Dermis blood vessel endothelial cell (primary cell): ENCODE measurements around the gene TH. TPM values are rescaled to one million over a fixed set of nuclear protein-coding genes. Genes with fewer than 3 reads are reported as not detected.

Experiments used
- DNase-seq: peaks from one replicate; pipeline ENCODE4 v3.0.0; 2010
- total RNA-seq: library from RNA; depleted of rRNA; stranded (reverse); fragments of >200 nt; gene quantifications from 2 replicates; pipeline ENCODE4 v1.2.3, GENCODE V29; 2014

The TH gene
- not detected in 2 replicates for total RNA-seq

DNA sequence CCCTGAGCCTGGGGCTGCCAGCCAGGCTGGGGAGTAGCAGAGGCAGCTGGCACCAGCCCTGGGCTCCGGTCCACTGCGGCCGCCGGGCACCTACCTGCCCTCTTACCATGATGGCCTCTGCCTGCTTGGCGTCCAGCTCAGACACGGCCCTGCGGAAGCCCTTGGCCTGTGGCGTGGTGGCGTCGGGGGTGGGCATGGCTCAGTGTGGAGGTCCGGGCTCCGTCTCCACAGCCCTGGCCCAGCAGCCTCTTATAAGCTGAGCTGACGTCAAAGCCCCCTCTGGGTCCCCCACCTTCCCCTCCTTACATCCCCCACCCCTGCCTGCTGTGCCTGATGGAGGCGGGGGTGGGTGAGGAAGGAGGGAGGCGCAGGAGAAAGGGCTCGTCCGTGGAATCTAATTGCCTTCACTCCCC lies at the start of gene TH:
TSS of gene TH (minus strand) at position 225 of the 413 bp plus-strand sequence. CDS start at position 196, 29 bp downstream.
- no peak for DNase-seq

DNA sequence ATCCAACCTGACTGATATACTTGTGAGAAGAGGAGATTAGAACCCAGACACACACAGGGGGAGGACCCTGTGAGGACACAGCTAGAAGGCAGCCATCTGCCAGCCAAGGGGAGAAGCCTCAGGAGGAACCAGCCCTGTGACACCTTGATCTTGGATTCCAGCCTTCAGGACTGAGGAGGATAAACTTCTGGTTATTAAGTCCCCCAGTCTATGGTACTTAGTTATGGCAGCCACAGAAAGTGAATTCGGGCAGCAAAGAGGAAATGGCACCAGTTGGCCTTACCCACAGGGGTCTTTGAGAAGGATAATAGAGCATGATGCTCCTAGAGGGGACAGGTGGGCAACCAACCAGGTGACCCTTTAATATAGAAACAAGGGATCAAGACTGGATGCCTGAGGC lies 49.4 kb upstream of the TH start:
- DNase-seq: no peak

DNA sequence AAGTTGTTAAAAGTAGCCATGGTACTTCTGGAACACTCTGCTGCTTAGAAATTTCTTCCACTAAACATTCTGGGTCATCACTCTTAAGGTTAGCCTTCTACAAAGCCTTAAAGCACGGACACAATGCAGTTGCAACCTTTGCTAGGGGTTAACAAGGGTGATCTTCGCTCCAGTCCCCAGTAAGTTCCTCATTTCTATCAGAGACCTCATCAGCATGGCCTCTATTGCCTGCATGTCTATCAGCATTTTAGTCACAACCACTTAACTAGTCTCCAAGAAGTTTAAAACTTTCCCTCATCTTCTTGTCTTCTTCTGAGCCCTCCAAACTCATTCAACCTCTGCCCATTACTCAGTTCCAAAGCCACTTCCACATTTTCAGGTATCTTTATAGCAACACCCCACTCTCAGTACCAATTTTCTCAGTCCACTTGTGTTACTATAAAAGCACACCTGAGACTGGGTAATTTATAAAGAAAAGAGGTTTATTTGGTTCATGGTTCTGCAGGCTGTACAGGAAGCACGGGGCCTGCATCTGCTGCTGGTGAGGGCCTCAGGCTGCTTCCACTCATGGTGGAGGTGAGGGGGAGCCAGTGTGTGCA lies 48.7 kb upstream of the TH start:
- no peak for DNase-seq

DNA sequence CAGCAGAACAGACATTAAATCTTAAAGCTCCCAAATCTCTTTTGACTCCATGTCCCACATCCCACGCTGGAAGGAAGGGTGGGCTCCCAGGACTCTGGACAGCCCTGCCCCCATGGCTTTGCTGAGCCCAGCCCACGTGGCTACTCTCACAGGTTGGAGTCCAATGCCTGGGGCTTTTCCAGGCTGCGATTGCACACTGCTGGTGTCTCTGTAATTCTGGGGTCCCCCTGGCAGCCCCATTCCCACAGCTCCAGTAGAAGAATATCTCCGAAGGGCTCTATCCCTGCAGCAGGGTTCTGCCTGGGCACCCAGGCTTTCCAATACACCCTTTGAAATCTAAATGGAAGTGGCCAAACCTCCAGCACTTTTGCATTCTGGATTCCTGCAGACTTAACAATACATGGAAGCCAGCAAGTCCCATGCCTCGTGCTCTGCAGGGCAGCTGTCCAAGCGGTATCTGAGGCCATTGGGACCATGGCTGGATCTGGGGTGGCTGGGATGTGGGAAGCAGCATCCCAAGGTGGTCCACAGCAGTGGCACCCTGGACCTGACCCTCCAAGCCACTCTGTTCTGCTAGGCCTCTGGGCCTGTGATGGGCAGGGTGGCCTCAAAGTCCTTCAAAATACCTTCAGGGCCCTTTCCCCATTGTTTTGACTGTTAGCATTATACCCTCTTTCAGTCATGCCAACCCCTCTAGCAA lies 47.9 kb upstream of the TH start:
- no peak for DNase-seq

DNA sequence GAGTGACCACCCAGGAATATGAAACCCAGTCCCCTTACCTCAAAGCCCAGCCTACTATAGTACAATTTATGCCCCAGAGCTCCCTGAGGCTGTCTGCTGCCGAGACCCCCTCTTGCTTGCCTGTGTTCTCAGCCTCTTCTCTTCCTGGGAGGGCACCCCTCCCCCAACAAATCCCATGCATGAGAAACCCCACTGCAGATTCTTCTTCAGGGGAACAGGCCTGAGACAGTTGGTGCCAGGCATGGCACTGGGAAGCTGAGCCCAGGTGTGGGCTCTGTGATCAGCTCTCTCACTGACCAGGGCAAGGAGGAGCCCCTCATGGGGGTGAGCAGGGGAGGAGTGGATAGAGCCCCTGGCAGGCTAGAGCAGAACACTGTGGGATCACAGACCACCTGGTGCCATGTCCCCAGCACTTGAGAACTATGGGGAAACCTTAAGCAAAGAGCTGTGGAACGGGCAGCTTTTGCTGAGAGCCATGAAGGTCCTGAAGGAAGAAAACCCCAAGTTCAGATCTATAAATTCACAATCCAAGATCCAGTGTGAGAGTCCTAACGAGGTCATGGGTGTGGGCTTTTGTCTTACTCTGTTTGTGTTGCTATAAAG lies 46.5 kb upstream of the TH start:
- DNase-seq: no peak

DNA sequence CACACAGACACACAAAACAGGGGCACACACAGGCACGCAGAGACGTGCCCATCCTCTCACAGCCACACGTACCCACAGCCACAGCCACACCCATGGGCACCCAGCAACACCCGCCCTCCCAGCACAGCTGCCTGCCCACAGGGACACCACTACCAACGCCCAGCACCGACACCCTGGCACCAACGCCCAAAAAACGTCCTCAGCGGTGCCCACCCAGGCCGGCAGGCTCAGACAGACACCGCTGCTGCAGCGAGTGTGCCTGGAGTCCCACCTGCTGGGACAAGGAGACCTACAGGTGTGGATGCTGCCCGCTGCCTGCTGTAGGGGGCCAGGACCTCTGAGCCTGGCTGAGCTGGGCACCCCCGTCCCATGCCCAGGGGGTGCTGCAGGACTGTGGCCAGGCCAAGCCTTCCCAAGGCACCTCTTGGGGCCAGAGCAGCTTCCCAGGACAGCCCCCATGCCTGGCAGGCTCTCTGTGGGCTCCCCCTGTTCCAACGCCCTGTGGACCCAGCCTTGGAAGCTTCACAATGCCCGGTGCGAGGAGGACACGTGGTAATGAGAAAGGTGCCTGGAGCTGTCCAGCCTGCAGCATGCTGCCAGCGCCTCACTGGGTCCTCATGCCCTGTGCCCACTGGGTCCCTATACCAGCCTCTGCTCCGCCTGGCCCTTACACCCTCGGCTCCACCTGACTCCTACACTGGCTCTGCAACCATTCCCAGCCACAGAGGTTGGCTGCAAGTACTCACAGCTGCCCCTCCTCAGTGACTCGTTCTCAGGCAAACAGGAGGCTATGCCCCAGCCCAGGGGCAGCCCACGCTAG lies 45.8 kb upstream of the TH start:
- no peak for DNase-seq

DNA sequence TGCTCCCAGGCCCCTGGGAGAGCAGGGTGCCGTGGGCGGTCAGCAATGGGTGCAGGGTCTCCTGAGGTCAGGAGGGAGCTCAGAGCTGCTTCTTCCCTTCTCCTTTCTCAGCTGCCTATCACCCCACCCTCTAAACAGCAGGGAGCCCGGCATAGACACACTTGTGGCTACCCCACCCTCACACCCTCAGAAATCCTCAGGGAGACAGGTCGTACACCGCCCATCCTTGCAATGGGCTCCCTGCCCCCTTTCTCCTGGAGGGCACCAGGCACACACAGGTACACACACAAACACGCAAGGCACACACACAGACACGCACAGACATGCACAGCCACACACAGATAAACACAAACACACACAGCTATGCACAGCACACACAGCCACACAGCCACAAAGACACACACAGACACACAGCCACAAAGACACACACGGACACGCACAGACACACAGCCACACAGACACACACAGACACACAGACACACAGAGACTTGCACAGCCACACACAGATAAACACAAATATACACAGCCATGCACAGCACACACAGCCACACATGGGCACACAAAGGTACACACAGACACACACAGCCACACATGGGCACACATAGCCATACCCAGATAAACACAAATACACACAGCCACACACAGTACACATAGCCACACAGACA lies 44.9 kb upstream of the TH start:
- no peak for DNase-seq

DNA sequence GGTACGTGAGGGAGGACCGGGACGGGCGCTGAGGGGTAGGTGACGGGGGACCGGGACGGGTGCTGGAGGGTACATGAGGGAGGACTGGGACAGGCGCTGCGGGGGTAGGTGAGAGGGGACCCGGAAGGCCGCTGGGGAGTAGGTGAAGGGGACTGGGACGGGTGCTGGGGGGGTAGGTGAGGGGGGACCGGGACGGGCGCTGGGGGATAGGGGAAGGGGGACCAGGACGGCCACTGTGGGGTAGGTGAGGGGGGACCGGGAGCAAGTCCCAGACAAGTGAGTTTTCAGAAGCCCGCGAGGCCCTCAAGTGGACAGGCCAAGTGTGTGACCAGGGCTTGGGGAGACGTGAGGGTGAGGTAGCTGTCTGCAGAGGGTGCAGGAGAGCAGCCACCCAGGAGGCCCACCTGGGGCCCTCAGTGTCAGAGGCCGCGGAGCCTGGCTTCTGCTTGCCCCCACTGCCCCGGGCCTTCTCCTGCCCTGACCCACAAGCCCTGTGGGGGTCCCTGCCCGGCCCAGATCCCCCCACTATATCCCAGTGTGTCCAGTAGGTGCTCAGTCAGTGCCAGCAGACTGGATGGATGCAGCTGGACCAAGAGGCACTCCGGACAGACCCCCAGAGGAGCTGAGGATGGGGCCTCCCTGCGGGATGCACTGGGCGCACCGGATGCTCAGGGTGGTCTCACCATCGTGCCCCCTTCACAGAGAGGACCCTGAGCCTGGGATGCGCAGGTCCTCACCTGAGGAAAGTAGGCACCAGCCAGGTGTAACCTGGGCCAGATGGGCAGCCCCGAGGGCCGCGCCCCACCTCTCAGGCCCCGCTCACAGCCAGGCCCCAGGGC lies 44.2 kb upstream of the TH start:
- no peak for DNase-seq

DNA sequence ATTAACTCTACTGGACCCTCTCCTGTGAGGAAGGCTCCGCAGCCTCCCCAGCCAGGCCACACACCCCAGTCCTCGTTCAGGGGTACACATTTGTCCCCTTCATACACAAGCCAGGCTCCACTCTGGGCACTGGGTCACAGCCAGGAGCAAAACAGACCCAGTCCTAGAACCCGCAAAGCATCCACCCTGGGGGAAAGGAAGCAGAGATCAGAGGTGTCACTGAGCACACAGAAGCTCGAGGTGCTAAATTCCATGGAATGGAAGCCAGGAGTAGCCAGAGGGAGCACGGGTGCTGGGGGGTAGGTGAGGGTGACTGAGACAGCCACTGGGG lies 43.6 kb upstream of the TH start:
- no peak for DNase-seq

DNA sequence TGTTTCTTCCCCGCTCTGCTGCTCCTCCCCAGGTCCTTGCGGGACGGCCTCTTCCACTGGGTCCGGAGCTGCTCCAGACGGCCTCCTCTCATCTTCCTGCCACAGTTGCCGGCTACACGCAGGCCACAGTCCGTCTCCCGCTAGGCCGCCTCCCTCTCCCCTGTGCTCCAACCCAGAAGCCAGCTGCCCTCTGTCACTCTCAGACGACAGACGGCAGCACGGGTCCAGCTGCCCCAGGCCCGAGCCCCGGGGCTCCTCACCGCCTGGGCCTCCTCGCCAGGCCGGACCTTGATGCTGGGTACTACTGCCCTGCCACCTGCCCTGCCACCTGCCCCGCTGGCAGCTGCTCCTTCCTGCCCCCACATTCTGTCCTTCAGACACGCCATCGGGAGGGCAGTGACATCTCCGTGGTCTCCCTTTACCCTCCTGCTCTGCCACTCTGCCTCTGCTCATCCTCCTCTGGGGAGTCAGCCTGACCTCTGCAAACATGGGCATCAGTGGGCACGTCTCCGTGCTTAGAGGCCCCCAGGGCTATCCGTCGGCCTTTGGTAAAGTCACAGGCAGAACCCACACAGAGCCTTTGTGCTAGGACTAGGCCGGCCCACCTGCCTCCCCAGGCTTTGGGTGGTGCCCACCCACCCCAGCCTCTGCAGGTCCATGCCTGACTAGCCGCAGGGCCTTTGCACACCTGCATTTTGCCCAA lies 43.1 kb upstream of the TH start:
- no peak for DNase-seq

DNA sequence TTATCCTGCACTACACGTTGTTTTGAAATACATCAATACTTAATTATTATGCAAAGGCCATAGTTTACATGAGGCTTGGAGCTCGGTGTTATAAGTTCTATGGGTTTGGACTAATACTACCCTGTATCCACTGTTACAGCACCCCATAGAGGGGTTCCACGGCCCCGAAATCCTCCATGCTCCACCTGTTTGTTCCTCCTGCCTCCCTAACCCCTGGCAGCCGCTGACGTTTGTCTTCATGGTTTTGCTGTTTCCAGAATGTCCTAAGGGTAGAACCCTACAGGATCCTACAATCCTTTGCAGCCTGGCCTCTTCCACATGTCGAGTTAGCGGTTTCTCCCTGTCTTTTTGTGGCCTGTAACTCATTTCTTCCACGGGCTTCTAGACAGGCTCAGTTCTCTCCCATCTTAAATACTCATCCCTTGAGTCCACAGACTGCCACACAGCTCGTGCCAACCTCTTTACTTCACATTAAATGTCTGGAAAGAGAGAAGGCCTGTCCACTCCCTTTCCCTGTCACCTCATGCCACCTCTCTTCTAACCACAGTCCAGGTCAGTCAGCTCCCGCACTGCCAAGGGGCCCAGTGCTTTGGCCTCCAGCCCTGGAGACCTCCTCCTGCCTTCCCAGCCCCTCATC lies 42.4 kb upstream of the TH start:
- no peak for DNase-seq

DNA sequence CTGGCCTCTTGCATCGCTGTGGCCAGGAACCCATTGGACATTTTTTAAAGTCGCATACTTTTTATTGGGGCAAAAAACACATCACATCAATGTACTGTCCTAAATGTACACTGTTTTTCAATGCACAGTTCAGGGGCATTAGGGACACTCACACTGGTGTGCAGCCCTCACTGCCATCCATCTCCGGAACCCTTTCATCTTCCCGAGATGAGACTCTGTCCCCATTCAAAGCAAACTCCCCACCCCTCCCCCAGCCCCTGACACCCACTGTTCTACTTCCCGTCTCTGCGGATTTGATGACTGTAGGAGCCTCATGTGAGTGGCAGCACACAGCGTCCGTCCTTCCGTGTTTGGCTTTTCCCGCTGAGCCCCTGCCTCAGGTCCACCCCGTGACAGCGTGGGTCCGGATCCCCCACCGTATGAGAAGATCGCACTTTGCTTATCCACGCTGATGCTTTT lies 41.8 kb upstream of the TH start:
- no peak for DNase-seq

DNA sequence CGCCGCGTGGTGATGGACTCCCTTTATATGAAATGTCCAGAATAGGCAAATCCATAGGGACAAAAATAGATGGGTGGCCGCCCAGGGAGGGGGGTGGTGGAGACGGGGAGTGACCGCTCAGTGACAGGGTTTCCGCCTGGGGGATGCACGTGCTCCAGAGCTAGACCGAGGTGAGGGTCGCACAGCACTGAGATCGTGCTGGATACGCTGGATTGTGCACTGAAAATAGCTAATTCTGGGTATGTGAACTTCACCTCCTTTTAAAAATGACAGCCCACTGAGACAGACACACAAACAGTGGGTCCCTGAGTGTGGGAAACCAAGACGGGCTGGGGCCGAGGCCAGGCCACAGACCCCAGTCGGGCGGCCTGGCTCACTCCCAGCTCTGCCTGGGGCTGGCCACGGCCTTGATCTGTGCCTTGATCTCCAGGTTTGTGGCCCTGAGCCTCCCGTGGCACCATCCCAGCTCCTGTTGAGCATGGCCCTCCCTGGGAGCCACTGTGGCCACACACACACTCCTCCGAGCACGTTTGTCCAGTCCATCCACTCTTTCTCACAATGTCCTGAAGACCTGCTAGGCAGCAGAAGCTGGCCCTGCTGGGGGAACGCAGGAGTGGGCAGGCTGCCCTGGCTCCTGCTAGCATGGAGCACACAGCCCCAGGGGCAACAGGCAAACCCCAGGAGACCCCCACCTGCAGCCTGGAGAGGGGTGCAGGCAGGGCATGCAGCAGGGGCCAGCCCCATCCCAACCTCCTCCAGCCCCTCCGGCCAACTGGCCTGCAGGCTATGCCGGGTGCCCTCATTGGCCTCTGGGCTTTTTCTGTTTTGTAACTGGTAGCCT lies 41.0 kb upstream of the TH start:
- no peak for DNase-seq

DNA sequence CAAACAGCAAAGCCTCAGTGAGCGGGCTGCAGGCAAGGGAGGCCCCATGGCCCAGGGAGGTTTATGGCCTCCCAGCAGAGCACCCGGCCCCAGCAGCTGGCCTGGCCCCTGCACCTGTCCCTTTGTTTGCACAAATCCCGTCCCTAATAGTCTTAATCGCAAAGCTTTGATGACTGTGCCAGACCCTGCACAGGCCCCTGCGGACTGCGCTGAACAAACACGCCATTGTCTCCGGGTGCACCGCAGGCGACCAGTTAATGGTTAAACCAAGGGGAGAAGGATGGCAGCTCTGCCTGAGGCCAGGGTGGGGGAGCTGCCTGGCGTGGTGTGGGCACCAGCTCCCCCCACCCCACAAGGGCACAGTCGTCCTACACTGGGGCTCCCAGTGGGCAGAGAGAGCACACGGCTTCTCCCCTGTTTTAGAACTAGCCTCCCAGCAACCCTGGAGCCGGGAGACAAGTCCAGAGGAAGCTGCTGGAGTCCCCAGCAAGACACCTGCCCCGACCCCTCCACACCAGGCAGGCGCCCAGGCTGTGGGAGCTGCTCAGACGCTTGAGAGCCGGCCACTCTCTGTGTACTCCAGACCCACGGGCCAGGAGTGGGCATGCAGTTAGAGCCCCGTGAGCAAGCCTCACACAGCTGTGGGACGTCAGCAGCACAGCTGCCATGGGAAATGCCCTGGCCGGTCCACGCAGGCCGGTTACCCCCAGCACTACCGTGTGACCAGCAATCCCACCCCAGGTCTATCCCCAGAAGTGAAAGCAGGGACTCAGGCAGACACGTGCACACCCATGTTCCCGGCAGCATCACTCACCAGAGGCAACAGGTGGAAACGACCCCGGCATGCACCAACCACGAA lies 39.7 kb upstream of the TH start:
- DNase-seq: no peak

DNA sequence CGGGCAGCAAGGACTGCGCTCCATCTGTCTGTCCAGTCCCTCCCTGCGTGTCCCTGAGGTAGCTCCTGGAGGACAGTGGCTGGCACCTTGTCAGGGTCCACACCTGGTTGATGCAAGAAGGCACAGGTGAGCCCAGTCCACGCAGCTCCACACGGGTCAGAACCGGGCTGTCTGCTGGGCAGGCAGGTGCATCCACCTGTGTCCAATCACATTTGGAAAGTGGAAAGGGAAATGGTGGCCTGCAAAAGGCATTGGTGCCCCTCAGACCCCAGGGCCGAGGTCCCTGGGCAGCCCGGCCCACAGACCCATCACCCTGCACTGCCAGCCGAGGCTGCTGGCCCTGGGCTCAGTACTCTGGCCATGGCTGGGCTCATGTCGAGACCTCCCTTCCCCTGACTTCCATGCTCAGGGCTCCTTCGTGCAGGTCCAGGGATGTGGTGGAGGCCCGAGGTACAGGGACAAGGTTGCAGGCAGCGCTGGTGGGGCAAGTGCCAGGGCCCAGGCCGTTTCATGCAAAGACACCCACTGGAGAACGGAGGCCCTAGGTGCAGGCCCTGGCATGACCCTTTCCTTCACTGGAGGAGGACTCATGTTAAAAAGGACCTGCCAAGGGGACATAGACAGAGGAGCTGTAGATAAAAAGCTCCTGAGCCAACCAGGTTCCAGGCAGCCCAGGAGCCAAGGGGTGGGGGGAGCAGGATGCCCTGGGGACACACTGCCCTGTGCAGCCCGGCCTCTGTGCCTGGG lies 38.9 kb upstream of the TH start:
- no peak for DNase-seq

DNA sequence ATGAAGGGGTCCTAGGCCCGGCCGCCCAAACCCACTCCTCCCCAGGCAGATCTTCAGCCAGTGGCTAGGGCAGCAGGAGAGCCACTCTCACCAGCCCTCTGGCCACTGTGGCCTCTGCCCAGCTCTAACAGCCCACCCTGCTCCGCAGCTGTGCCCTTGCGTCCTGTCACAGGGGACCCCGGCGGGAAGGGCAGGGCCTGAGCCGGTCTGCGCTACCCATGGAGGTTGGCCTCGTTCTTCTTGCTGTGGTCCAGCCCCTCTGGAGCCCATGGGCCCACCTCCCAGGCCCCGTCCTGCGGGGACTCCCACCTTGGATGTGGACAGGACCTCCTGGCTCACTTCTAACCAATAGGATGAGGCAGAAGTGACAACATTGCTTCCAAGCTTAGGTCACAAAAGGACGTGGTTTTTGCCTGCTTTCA lies 38.3 kb upstream of the TH start:
- DNase-seq: no peak

DNA sequence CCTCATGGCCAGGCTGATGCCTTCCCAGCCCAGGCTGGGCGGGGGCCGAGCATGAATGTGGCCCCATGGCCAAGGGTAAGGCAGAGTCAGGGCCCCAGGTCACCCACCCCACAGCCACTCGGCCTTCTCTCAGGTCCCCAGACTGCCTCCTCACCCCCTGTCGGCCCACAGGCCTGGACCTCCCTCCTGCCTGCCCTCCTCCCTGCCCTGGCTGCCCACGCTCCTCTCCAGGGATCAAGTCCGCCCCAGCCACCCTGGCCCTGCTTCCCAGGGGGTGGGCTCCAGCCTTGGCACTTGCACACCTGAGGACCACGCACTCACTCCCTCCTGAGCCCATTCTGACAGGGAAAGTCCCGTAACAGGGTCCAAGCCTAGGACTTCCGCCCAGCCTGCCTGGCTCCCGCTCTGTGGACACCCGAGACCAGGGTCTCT lies 37.8 kb upstream of the TH start:
- no peak for DNase-seq
